Measurements from ENCODE around the gene MS4A10.
"Not testable (repeated sequence)": the region's sequence is repeated elsewhere in the genome, so short reads cannot be mapped to it uniquely, and the experiment has no call there.

MS4A10 gene

GRCh38 chr11:60786811-60787567, 1.9 kb downstream of the MS4A10 start:
- DNase-seq (ENCODE audit: low read depth): no peak

GRCh38 chr11:60788401-60789125, 3.4 kb downstream of the MS4A10 start:
- no peak for DNase-seq (ENCODE audit: low read depth)

GRCh38 chr11:60790726-60791125, 5.6 kb downstream of the MS4A10 start:
- no peak for DNase-seq (ENCODE audit: low read depth)

- DNase-seq (ENCODE audit: low read depth): no peak
Observed at GRCh38 chr11:60791153-60791933, 6.2 kb downstream of the MS4A10 start.

- DNase-seq (ENCODE audit: low read depth): no peak
Observed at GRCh38 chr11:60792521-60792920, 7.4 kb downstream of the MS4A10 start.

GRCh38 chr11:60795291-60795690, 10.2 kb downstream of the MS4A10 start:
- DNase-seq (ENCODE audit: low read depth): no peak

- no peak for DNase-seq (ENCODE audit: low read depth)
Observed at GRCh38 chr11:60797846-60798630, 12.9 kb downstream of the MS4A10 start.

GRCh38 chr11:60798631-60799030, 13.5 kb downstream of the MS4A10 start:
- no peak for DNase-seq (ENCODE audit: low read depth)

GRCh38 chr11:60801194-60801593, 16.1 kb downstream of the MS4A10 start:
- no peak for DNase-seq (ENCODE audit: low read depth)

- DNase-seq (ENCODE audit: low read depth): no peak
Observed at GRCh38 chr11:60803273-60803936, 18.3 kb downstream of the MS4A10 start.

- DNase-seq (ENCODE audit: low read depth): no peak
Observed at GRCh38 chr11:60809249-60809648, 24.1 kb downstream of the MS4A10 start.

- DNase-seq (ENCODE audit: low read depth): no peak
Observed at GRCh38 chr11:60809691-60810090, 24.6 kb downstream of the MS4A10 start.

- DNase-seq (ENCODE audit: low read depth): no peak
Observed at GRCh38 chr11:60810151-60810550, 25.0 kb downstream of the MS4A10 start.

- no peak for DNase-seq (ENCODE audit: low read depth)
Observed at GRCh38 chr11:60810569-60810968, 25.4 kb downstream of the MS4A10 start.

- no peak for DNase-seq (ENCODE audit: low read depth)
Observed at GRCh38 chr11:60813324-60813723, 28.2 kb downstream of the MS4A10 start.

GRCh38 chr11:60814112-60814511, 29.0 kb downstream of the MS4A10 start:
- DNase-seq (ENCODE audit: low read depth): no peak

- DNase-seq (ENCODE audit: low read depth): no peak
Observed at GRCh38 chr11:60816590-60817157, 31.5 kb downstream of the MS4A10 start.

- no peak for DNase-seq (ENCODE audit: low read depth)
Observed at GRCh38 chr11:60818057-60818456, 32.9 kb downstream of the MS4A10 start.

GRCh38 chr11:60821827-60822599, 36.9 kb downstream of the MS4A10 start:
- DNase-seq (ENCODE audit: low read depth): no peak

GRCh38 chr11:60823745-60824306, 38.7 kb downstream of the MS4A10 start:
- not testable (repeated sequence) for DNase-seq (ENCODE audit: low read depth)
